NCI-H1105 treated with DMSO at 0.1 percent for 48 hours (cell line): Measurements from ENCODE around the gene MAU2.
A peak's percentile ranks its signal among the peaks of the same experiment; 100 is the strongest.
"Not testable (repeated sequence)": the region's sequence is repeated elsewhere in the genome, so short reads cannot be mapped to it uniquely, and the experiment has no call there.

Source experiments
- DNase-seq: peaks from one replicate; lab custom pipeline; 2025; lab: John Stamatoyannopoulos, UW

The MAU2 gene

DNA sequence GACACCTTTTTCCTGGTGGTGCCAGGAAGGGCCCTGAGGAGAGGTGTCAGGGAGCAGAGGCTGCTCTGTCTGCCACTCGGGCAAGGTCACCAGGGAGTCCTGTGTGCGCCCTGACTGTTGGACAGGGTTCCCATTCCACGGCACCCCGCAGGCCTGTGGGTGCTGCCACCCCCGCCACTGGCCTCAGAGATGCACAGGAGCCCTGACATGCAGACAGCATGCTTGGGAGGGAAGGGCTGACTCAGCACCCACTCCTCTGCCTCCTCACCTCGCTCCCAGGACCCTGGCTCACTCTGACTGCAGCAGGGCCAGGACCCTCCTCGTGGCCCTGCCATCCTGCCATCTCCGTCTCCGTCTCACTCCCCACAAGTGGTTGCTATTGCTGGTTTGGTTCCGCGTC lies 25.3 kb downstream of the MAU2 start:
- DNase-seq: no peak

DNA sequence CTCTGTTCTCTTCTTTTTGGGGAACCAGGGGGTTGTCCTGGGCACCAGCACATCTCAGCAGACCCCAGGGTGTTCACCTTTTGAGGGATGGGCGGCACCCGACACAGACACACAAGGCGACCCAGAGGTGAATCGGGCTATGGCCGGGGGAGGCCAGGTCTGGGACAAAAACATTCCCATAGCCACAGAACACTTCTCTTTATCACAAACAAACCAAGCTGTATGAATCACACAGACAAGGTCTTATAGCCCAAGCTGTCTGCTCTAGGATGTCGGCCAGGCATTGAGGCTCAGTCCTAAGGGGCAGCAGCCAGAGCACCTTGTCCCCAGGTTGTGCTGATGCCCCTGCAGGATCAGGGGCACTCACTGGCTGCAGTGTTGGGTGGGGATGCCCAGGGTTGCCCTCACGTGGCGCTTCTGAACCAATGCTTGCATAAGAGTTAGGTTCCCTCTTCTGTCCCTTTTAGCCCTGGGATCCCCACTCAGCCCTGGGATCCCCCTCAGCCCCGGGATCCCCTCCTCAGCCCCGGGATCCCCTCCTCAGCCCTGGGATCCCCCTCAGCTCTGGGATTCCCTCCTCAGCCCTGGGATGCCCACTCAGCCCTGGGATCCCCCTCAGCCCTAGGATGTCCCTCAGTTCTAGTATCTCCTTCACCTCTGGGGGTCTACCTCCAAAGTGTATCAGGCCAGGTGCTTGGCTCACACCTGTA lies 26.9 kb downstream of the MAU2 start:
- no peak for DNase-seq

DNA sequence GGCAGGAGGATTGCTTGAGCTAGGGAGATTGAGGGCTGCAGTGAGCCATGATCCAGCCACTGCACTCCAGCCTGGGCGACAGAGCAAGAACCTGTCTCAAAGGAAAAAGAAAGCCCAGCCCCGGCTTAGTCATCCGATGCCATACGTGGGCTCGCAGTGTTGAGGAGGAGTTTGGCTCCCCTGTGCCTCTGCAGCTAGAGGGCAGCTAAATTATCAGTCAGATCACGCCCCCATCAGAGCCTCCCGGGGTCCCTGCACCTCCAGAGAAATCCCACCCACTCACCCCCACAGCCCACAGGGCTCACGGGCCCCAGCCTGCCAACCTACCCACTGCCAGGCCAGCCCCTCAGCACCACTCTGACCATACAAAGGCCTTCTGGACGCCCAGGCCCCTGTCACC lies 27.6 kb downstream of the MAU2 start:
- no peak for DNase-seq

DNA sequence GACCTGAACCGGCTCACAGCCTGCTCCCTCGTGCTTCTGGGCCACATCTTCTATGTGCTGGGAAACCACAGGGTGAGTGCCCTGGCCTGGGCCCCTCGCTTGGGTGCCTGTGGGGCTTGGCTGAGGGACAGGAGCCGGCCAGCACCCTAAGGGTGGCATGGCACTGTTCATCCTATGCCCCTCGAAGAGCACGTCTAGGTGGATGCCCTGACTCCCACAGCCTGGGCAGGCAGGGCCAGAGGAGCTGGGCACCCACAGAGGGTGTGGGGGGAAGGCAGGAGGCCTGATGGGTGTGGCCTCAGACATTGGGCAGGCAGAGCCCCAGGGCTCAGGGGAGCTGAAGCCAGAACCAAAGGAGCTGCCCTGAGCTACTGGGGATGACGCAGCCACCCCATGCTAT lies 28.7 kb downstream of the MAU2 start:
- no peak for DNase-seq

DNA sequence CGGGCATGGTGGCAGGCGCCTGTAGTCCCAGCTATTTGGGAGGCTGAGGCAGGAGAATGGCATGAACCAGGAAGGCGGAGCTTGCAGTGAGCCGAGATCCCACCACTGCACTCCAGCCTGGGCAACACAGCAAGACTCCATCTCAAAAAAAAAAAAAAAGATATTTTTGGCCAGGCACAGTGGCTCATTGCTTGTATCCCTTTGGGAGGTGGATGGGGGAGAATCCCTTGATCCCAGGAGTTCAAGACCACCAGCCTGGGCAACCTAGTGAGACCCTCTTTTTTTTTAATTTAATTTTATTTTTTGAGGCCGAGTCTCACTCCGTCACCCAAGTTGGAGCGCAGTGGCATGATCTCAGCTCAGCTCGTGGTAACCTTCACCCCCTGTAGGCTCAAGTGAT lies 30.1 kb downstream of the MAU2 start:
- DNase-seq: not testable (repeated sequence)

DNA sequence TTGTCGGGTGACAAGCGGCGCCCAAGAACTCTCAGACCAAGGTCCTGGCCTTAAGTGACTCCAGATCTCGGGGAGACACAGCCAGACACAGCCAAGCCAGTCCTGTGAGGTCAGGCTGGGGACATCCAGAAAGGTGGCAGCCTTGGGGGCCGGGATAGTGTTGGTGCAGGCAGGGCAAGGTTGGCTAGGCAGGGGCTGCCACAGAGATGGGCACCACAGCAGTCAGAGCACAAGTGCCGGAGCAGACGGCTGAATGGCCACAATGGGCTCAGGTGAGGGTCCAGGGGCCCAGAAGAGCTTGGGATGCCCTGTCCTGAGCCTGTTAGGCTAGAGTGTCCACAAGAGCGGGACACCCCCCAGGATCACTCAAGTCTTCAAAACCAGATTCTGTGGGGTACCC lies 32.2 kb downstream of the MAU2 start:
- DNase-seq: no peak

DNA sequence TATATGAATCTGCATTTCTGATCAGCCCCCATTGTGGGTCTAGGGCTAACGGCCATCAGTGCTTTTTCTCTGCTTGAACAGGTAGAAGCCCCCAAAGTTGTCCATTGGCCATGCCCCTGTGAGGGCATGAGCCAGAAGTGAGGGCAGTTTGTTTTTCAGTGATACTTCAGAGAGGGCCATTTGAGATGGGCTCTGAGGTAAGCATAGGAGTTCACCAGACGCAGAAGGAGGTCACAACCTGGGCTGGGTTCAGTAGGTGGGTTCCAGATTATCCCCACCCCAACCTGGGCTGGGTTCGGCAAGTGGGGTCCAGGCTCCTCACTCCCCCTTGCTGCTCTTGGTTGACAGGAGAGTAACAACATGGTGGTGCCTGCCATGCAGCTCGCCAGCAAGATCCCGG lies 33.4 kb downstream of the MAU2 start:
- no peak for DNase-seq

DNA sequence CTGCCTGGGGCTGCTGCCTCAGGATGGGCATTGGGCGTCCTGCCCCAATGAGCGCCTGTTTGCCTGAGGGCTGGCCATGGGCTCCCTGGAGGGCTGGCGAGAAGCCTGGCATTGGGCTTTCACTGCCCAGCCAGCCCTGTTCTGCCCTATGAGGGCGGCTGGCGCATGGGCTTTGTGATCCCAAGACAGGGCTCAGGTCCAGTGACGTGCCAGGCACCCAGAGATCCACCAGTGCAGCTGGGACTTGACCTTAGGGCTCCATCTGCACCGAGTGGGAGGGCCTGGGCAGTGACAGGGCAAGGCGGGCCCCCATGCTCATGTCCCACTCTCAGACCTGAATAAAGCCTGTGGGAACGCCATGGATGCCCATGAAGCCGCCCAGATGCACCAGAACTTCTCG lies 34.3 kb downstream of the MAU2 start:
- no peak for DNase-seq

DNA sequence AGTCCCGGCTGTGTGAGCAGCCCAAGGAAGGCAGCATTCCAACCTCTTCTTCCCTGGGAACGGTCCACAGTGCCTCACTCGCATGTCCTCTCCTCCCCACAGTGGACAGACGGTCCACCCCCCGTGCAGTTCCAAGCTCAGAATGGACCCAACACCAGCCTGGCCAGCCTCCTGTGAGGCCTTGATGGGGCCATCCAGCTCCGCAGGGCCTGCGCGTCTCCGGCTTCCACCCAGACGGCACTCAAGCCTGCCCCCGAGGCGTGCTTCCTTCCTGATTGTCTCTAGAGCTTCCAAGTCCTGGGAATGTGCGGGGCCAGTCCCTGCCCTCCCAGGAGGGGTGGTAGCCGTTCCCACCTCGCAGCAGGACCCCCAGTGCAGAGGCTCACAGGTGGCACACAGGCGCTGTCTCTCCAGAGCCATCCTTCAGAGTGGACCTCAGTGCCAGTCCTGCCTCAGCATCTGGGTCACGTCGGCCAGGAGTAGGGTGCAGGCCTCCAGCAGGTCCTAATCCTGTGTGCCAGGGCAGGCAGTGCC lies 35.0 kb downstream of the MAU2 start:
- DNase-seq: no peak

DNA sequence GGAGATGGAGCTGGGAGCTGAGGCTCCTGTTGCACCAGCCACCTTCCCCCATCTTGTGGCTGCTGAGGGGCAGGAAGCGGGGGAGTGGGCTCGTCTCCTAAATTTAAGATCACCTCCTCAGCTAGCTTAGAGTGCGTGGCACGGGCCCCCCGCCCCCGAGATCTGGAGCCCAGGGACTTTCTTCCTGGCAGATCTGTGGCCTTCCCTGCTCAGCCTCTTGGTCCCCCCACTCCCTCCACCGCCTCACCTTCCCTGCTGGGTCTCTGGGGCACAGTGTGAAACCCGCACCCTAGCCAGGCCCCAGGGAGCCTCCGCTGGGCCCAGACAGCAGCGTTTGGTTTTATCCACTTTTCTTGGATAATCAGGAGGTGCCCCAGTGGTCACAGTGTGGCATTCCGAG lies 35.9 kb downstream of the MAU2 start:
- DNase-seq: no peak

DNA sequence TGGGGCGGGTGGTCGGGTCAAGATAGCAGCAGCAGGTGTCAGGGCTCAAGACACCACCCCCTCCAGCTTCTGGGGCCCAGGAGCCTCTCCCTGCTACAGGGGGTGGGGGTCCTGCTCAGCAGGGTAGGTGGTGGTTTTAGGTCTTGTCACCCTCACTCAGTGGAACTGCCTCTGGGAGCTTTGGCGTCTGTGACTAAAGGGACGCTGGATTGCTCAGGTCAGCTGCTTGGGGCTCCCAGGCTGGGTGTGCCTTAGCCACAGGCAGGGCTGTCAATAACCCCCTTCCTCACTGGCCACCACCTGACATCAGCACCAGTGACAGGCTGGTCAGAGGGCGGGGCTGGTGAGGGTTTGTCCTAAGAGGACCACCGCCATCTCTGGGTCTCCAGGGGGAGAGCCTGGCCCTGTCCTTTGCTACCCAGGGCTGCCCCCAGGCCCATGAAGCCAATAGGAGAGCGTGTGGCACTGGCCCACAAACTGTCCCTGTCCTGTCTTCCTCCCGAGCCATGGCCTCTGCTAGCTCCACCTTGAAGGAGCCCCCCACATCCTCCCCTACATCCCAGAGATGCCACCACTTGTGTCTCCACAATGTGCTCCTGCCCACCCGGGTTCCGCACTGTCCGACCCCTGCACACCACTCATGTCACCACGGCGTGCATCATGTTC lies 36.4 kb downstream of the MAU2 start:
- DNase-seq: no peak

DNA sequence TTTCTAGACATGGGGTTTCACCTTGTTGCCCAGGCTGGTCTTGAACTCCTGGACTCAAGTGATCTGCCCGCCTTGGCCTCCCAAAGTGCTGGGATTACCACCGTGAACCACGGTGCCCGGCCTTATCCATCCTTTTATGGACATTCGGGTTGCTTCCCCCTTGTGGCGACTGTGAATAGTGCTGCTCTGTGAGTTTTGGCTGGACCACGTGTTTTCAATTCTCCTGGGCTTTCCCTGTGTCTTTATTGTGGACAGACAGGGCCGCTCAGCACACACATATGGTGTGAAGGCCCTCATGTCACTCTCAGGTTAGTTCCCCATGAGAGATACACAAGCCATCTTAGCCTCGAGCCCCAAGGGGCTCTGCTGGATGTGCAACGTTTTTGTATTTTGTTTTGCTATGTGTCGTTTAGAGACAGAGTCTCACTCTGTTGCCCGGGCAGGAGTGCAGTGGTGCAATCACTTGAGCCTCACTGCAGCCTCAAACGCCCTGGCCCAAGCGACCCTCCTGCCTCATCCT lies 40.5 kb downstream of the MAU2 start:
- peak; percentile 72 for DNase-seq

DNA sequence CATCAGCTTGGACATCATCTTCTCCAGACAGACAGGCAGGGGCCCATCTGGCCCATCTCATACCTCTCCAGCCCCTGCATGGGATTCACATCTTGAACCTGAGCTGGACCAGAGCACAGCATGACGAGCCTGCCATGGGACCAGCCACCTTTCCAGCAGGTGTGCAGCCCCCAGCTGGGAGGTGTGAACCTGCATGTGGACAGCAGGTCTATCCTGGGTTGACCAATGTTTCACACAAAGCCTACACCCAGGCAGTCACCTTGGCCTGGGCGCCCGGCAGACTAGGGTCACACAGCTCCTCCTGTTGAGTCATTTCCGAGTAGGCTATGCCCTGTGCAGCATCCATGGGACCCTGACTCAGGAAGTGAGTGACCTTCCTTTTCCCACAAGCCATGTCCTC lies 41.4 kb downstream of the MAU2 start:
- no peak for DNase-seq

DNA sequence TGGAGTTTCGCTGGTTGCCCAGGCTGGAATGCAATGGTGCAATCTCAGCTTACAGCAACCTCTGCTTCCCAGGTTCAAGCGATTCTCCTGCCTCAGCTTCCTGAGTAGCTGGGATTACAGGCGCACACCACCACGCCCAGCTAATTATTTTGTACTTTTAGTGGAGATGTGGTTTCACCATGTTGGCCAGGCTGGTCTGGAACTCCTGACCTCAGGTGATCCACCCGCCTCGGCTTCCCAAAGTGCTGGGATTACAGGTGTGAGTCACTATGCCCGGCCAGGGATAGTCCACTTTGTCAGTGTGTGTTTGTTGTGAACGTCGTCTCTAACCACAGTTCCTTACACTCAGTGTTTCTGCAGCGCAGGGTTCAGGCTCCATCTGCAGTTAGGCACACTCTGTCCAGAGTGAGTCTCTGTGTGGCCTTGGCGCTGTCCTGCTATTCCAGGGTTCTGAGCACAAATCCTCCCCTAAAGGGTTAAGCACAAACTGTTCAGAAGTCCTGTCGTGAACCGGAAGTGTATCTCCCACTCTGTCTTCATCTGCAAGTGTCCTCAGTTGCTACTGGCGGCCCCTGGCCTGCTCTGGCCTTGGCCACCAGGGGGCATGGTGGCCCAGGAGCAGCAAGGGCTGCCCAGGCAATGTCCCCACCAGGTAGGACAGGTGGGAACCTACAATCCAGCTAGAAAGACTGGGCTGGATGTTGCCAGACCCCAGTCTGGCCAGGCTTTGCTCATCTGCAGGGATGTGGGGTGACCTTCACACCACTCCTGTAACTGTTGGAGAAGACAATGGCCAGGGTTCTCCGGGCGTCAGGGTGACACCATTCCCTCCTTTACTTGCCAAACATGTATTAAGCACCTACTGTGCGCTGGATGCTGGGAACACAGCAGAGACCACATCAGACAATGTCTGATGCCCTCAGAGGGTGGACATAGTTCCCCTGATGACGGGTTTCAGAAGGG lies 46.1 kb downstream of the MAU2 start:
- peak; percentile 71 for DNase-seq

DNA sequence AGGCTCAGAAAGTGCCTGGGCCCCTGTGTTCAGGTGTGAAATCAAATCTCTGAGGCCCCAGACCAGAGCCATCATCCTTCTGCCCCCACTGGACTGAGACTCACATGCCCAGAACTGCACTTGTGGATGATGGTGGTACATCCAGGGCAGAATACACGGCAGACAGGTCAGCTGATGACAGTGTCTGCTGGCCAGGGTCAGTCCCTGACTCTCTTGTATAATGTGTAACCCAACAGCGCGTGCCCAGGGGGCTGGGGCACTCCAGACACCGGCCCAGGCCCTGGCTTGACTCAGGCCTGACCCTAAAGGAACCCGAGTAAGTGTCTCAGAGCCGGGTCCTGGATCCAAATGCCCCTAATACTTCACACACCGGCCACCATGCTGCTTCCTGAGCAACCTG lies 47.5 kb downstream of the MAU2 start:
- no peak for DNase-seq

DNA sequence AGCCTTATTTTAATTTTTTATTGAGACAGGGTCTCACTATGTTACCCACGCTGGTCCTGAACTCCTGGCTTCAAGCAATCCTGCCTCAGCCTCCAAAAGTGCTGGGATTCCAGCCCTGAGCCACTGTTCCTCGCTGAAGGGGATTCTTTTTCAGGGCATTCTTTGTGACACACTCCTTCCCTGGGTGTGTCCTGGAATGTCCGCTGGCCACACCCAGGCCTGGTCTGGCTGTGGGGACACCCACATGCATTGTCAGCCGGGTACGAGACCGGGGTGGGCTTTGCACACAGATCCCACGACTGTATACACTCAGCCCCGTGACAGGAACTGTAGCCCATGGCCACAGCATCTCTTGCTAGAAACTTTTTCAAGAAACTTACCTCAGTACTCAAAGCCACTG lies 50.4 kb downstream of the MAU2 start:
- no peak for DNase-seq

DNA sequence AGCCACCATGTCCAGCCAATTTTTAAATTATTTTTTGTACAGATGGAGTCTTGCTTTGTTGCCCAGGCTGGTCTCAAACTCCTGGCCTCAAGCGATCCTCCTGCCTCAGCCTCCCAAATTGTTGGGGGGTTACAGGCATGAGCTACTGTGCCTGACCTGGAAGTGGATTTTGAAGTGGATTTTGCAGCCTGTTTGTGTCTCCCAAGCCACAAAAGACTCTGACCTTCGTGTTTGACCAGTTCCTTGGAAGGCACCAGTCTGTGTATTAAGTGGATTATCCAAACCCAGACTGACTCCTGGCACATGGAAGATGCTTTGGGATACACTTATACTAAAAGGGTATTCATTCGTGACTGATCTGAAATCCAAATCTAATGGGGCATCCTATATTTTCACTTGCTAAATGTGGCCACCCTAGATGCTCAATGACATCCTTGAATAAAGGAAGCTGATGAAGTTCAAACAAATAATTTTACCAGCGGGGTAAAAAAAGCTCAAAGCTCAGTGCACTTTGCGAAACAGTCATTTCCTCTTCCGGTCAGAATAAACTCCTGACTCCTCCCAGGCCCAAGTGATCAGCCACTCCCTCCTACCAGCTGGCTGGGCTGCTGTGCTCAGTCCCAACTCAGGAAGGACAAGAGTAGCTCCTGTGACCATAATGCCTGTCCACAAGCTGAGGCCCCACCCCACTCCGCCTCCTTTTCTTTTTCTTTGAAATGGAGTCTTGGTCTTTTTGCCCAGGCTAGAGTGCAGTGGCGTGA lies 52.2 kb downstream of the MAU2 start:
- no peak for DNase-seq

DNA sequence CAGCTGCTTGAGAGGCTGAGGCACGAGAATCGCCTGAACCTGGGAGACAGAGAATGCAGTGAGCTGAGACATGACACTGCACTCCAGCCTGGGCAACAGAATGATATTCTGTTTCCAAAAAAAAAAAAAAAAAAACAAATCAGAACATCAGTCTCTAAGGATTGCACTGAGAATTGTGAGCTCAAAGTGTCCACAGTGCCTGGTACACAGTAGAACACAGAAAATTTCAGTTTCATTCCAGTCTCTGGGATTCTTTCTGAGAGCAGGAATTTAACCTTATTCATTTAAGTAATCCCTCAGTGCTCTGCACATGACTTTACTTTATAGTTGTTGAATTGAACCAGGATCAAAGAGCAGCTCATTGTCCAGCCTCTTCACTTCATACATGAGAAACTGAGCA lies 58.9 kb downstream of the MAU2 start:
- no peak for DNase-seq

DNA sequence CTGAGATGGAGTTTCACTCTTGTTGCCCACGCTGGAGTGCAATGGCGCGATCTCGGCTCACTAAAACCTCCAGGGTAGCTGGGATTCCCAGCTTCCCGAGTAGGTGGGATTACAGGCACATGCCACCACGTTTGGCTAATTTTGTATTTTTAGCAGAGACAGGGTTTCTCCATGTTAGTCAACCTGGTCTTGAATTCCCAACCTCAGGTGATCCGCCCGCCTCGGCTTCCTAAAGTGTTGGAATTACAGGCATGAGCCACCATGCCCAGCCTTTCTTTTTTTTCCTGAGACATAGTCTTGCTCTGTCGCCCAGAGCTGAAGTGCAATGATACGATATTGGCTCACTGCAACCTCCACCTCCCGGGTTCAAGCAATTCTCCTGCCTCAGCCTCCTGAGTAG lies 59.7 kb downstream of the MAU2 start:
- DNase-seq: not testable (repeated sequence)

DNA sequence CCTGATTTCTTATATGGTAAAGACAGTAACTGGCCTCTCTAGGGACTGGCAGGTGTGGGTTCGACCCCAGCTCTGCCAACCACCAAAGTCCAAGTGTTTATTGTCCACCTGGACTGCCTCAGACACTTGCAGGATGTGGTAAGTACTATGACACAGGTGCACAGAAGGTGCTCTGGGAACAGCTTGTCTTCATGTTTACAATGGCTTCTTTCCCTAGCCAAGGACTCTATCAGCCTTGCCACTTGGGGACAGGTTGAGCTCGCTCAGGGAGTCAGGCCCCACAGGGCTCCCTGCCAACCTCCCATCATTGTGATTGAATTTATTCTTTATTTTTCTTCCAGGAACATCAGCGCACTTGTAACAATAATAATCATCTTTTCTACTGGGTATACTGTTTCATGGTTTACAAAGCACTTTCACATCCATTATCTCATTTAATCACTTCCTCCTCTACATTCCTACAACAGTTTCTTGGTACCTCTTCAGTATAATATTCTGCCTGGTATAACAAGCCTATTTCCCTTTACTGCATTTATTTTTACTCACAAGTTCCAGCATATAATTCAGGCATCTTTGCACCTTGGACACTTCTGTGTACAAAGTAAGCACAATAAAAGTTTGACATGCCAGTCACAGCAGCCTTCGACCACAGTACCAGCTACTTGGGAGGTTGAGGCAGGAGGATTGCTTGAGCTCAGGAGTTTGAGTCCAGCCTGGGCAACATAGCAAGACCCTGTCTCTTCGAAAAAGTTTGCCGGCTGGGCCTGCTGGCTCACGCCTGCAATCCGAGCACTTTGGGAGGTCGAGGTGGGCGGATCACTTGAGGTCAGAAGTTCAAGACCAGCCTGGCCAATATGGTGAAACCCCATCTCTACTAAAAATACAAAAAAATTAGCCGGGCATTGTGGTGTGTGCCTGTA lies 60.6 kb downstream of the MAU2 start:
- DNase-seq: peak; percentile 13

DNA sequence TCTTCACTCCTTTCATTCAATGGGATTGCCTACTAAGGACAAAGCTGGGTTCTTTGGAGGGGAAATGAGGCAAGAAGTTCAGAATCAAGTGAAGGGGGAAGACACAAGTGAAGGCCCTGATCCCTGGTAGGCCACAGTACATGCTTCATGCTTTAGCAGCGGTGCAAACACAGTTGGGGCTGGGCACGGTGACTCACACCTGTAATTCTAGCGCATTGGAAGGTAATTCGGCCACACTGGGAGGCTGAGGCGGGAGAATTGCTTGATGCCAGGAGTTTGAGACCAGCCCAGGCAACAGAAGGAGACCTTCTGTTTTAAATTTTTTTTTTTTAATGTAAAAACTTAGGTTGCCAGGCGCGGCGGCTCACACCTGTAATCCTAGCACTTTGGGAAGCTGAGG lies 61.5 kb downstream of the MAU2 start:
- DNase-seq: no peak
